Ammon's horn (tissue), 1 donor: Measurements from ENCODE around the gene LPCAT3.

Experiments
- DNase-seq: peaks from one replicate; pipeline ENCODE4 v3.0.0-alpha.2; 2016; ENCODE audit warnings: low spot score

The LPCAT3 gene

DNA sequence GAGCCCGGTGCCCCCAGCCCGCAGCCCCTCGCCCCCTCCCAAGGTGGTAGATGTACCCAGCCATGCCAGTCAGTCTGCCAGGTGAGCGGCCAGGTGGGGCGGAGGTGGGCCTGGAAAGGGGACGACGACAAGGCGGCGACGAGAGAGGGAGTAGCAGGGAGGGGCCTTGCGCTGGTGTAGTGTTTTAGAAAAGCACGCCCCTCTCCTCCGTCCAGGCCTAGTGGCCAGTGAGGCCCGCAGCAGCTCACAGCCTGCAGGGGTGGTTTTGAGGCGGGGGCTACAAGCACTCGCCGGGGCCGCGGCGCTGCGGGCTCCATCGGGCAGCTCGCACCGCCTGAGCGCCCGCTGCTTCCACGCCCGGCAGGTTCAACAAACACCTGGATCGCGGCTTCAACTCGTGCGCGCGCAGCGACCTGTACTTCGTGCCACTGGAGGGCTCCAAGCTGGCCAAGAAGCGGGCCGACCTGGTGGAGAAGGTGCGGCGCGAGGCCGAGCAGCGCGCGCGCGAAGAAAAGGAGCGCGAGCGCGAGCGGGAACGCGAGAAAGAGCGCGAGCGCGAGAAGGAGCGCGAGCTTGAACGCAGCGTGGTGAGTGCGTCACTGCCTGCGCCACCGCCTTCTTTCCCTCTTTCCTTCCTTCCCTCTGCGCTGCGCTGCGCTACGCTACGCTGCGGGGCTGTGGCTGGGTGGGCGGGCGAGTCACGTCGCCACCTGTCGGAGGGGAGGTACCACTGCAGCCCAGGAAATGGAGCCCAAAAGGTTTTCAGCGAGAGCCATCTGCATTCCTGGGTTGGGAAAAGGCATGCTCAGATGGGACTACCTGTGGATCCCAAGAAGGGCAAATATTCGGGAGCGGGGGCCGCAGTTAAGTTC is 80.6 kb downstream of the LPCAT3 start:
- DNase-seq, result peak; percentile 99

DNA sequence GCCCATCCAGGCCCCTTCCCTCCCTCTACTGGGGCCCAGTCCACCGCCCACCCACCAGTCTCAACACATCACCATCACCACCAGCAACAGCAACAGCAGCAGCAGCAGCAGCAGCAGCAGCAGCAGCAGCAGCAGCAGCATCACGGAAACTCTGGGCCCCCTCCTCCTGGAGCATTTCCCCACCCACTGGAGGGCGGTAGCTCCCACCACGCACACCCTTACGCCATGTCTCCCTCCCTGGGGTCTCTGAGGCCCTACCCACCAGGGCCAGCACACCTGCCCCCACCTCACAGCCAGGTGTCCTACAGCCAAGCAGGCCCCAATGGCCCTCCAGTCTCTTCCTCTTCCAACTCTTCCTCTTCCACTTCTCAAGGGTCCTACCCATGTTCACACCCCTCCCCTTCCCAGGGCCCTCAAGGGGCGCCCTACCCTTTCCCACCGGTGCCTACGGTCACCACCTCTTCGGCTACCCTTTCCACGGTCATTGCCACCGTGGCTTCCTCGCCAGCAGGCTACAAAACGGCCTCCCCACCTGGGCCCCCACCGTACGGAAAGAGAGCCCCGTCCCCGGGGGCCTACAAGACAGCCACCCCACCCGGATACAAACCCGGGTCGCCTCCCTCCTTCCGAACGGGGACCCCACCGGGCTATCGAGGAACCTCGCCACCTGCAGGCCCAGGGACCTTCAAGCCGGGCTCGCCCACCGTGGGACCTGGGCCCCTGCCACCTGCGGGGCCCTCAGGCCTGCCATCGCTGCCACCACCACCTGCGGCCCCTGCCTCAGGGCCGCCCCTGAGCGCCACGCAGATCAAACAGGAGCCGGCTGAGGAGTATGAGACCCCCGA is 81.4 kb downstream of the LPCAT3 start:
- DNase-seq, result no peak

DNA sequence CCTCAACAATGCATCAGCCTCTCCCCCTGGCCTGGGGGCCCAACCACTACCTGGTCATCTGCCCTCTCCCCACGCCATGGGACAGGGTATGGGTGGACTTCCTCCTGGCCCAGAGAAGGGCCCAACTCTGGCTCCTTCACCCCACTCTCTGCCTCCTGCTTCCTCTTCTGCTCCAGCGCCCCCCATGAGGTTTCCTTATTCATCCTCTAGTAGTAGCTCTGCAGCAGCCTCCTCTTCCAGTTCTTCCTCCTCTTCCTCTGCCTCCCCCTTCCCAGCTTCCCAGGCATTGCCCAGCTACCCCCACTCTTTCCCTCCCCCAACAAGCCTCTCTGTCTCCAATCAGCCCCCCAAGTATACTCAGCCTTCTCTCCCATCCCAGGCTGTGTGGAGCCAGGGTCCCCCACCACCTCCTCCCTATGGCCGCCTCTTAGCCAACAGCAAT is 82.1 kb downstream of the LPCAT3 start:
- no peak for DNase-seq

DNA sequence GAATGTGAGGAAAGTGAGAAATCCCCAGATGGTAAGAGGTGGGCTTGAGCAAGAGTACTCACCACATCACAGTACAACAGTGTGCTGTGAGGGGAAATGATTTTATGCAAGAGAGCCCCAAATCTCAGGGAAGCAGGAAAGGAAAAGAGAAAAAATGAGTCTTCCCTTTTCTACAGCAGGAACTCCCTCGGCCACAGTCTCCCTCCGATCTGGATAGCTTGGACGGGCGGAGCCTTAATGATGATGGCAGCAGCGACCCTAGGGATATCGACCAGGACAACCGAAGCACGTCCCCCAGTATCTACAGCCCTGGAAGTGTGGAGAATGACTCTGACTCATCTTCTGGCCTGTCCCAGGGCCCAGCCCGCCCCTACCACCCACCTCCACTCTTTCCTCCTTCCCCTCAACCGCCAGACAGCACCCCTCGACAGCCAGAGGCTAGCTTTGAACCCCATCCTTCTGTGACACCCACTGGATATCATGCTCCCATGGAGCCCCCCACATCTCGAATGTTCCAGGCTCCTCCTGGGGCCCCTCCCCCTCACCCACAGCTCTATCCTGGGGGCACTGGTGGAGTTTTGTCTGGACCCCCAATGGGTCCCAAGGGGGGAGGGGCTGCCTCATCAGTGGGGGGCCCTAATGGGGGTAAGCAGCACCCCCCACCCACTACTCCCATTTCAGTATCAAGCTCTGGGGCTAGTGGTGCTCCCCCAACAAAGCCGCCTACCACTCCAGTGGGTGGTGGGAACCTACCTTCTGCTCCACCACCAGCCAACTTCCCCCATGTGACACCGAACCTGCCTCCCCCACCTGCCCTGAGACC is 82.7 kb downstream of the LPCAT3 start:
- DNase-seq, result no peak

DNA sequence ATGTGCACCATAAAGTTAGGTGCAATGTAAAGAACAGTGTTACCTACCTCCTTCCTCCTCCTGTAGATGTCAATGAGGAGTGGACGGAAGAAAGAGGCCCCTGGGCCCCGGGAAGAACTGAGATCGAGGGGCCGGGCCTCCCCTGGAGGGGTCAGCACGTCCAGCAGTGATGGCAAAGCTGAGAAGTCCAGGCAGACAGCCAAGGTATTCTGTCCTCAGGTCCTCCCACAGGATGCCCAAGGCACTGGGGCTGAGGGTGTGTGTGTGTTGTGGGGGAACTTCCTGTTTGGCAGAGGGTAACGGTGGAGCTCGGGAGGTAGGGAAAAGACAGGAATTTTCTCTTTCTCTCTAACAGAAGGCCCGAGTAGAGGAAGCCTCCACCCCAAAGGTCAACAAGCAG is 84.2 kb downstream of the LPCAT3 start:
- DNase-seq, result no peak

DNA sequence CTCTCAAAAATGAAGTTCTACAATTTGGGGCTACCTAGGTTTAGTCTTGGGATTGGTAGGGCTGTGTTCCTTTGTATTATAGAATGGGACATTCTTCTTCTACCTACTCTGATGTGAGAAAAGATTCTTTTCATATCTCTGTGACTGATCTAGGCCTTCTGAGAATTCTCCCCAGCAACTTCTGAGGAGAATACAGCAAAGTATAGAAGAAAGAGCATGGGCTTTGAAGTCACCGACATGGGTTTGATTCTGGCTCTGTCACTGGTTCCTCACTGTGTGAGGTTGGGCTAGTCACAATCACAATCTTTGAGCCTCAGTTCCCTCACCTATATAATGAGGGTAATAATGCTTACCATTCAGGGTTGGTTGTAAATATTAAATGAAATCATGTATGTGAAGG is 85.5 kb downstream of the LPCAT3 start:
- no peak for DNase-seq

DNA sequence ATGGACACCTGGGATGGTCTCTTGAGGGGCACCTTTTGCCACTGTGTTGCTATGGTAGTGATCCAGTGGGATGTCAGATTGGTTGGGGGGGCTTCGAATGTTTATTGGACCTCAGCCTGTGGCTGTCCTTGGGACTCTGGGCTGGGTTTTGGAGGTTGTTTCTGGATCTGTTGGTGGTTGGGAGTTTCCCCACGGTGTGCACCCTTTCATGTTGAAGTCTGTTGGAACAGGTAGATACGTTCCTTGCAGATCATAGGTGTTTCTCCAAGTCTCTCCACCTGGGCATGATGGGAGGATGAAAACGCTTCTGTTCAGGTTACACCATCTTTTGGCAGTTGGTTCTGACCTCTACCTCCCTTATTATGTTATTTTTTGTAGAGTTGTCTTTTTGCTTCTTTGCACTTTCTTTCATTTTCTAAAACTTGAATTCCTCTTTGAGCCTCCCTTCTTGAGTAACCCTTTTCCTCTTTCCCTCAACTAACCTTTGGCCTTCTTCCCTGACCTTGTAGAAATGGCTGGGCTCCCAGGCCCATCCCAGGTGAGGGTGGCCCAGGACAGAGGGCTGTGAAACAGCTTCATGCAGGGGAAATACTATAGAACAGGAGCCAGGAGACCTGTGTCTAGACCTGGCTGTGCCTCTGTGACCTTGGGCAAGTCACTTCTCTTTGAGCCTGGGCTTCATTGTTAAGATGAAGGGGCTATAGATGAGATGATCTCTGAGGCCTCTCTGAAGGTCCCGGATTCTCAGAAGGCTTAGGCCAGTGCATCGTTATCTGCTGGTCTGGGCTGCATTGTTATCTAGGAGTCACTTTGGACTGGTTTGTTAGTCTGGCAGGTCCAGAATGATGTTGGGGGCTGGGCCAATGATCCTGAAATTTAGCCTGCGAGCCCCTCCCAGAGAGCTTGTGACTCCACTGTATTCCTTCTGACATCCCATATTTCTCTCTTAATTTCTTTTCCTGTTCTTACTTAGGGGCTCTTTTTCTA is 88.5 kb downstream of the LPCAT3 start:
- no peak for DNase-seq

DNA sequence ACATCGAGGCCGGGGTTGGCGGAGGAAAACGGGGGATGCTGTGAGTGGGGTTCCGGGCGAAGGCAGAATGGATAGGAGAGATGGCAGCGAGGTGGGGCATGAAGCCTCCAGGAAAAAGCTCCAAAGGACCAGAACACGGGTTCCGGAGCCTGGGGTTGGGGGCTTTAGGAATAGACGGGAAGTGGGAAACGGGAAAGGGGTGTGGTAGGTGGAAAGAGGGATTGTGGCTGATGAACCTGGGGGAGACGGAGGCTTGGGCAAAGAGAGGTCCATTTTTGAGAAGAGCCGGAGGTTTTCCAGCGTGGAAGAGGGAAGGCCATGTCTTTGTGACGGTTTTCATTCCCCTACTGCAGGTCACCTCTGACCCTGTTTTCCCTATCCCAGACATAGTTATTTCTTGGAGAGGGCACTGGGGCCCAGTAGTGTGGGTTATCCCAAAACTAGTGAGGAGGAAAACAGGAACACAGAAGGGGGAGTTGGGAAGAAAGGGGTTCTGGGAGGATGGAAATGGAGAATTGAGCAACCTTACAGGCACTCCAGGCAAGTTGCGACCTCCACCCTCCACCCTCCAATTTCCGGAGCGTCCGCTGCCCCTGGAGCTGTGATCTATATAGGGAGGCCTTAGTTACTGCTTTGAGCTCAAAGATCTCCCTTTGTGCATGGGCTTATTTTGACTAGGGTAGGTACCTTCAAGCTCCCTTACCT is 89.4 kb downstream of the LPCAT3 start:
- no peak for DNase-seq

DNA sequence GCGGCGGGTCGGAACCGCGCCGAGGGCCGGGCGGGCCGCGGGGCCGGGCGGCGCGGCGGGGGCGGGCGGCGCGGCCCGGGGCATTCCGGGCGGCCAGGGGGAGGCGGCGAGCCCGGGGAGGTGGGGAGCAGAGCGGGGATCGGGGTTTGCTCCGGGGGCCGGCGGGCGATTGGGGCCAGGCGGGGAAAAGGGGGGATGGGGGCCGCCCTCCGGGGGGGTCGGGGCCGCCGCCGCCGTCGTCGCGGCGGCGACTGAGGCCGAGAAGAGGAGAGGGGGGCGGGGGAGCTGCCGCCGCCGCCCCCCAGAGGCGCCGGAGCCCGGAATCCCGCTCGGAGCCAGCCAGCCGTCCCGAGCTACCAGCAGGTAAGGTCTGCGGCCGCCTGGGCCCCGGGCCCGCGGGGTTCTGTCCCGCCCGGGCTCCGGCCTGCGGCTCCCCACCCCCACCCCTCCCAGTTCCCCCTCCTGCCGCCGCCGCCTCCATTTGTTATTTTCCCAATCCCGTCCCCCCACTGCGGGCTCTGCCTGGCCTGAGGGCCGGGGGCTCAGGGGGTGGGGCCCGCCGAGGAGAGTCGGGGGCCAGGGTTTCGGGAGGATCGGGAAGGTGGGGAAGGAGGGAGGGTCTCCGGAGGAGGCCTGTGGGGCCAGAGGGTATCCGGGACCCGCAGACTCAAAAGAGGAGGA is 90.1 kb downstream of the LPCAT3 start:
- no peak for DNase-seq

DNA sequence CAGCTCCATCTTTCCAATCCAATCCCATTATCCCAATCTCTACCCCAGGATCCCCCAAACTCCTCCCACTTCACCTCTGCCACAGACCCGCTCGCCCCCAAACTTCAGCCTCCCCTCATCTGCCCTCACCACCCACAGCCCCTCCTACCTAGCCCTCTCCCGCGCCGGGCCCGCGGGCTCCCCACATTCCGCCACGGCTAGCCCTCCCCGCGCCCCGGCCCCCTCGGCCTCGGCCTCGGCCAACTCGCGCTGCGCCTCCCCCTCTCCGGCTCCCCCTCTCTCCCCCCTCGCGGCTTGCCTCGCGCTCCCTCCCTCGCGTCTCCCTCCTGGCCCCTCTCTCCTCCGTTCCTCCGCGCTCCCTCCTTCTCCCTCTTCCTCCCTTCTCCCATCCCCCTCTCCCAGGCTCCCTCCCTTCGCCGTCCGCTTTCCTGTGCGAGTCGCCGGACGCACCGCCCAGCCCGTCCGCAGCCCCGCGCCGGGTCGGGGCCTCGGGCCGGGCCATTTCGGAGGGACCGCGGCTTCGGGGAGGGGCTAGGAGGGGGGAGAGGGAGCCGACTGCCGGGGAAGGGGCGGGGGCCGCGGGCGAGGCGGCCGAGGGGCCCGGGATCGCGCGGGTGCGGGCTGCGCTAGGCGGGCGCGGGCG is 90.8 kb downstream of the LPCAT3 start, which contains the start of gene ATN1:
Gene ATN1, plus strand, starts transcription at position 581 of the 643 bp plus-strand sequence. CDS start 6,043 bp downstream, outside the sequence.
- peak; percentile 92 for DNase-seq
